GM12878 (cell line): ENCODE data around the gene PATL2. TPM values are rescaled to one million over a fixed set of nuclear protein-coding genes. Genes with fewer than 3 reads are reported as not detected.
A peak's percentile ranks its signal among the peaks of the same experiment; 100 is the strongest.

Source experiments
- ATAC-seq: fragments of 200-7000 bp; cut with Tn5 transposase; 3 replicates; pipeline ENCODE4 v1.9.1; 2020; ENCODE audit warnings: mild to moderate bottlenecking, moderate library complexity
- BruUV-seq: library from RNA; stranded (reverse); fragments of 400-500 nt; replicated peaks from 2 replicates; lab custom pipeline; 2021; lab: Mats Ljungman, UMichigan
- CTCF ChIA-PET: fragments of 300-600 bp; sonication (Branson Sonifier 250); formaldehyde crosslinking; extraction: SDS; loops from one replicate; lab custom pipeline; 2021; ENCODE audit warnings: inconsistent platforms; lab: Yijun Ruan, JAX
- POLR2A ChIA-PET: fragments of 350-600 bp; formaldehyde crosslinking; extraction: SDS; loops from one replicate; lab custom pipeline; 2021; ENCODE audit warnings: inconsistent platforms; lab: Charles Lee
- RAD21 ChIA-PET: fragments of 300-600 bp; sonication (Branson Sonifier 250); formaldehyde crosslinking; loops from one replicate; lab custom pipeline; 2023; ENCODE audit warnings: antibody characterized with exemption; ENCODE audit not compliant: unreplicated experiment; lab: Charles Lee
- SMC1A ChIA-PET: fragments of 300-600 bp; sonication (Branson Sonifier 250); formaldehyde crosslinking; loops from one replicate; lab custom pipeline; 2023; ENCODE audit not compliant: unreplicated experiment, uncharacterized antibody; lab: Charles Lee
- DNase-seq: peaks from one replicate; pipeline ENCODE4 v3.0.0-alpha.2; 2011; ENCODE audit warnings: low read depth, low spot score
- FAIRE-seq: peaks from 3 replicates; lab custom pipeline; 2011; peaks lifted over from hg19 to GRCh38; lab: Jason Lieb, UNC
- H2AFZ ChIP-seq: 2 replicates; pipeline ENCODE4 v1.6.0; 2011; ENCODE audit warnings: low read depth, low read length, control low read depth; ENCODE audit not compliant: control insufficient read depth
- H3K27ac ChIP-seq: 2 replicates; pipeline ENCODE4 v1.5.1; 2011; ENCODE audit warnings: control low read depth; ENCODE audit not compliant: control insufficient read depth, insufficient read depth
- H3K27me3 ChIP-seq, 2 experiments: replicated peaks in 1 of 2; 2 replicates each; pipeline versions ENCODE4 v1.6.0 to v1.6.1; 2011; ENCODE audit warnings: low read length in 1 of 2; ENCODE audit not compliant: control insufficient read depth in 2 of 2, insufficient read depth in 2 of 2
- H3K36me3 ChIP-seq, 2 experiments: 2 replicates each; pipeline ENCODE4 v1.5.1; 2011; ENCODE audit warnings: low read length in 1 of 2; ENCODE audit not compliant: control insufficient read depth in 2 of 2, insufficient read depth in 2 of 2
- H3K4me1 ChIP-seq: 2 replicates; pipeline ENCODE4 v1.6.1; 2011; ENCODE audit warnings: mild to moderate bottlenecking, low read length, moderate library complexity, mixed read lengths; ENCODE audit not compliant: control insufficient read depth, insufficient read depth
- H3K4me2 ChIP-seq: 2 replicates; pipeline ENCODE4 v1.6.0; 2011; ENCODE audit warnings: control low read depth; ENCODE audit not compliant: control insufficient read depth, insufficient read depth
- H3K4me3 ChIP-seq: fragments of 200-600 bp; sonication (generic); 2 replicates; pipeline ENCODE4 v1.5.1; 2016
- H3K79me2 ChIP-seq: 2 replicates; pipeline ENCODE4 v1.6.0; 2011; ENCODE audit warnings: low read length; ENCODE audit not compliant: control insufficient read depth, insufficient read depth
- H3K9ac ChIP-seq: 2 replicates; pipeline ENCODE4 v1.8.0; 2011; ENCODE audit warnings: low read length, control low read depth, mixed read lengths; ENCODE audit not compliant: control insufficient read depth, insufficient read depth
- H3K9me3 ChIP-seq: replicated peaks from 3 replicates; pipeline ENCODE4 v1.5.1; 2011; ENCODE audit warnings: mild to moderate bottlenecking, low read length; ENCODE audit not compliant: control insufficient read depth, insufficient read depth
- H4K20me1 ChIP-seq: 2 replicates; pipeline ENCODE4 v1.6.0; 2011; ENCODE audit not compliant: control insufficient read depth, insufficient read depth
- CHD4 ChIP-seq: fragments of 200-600 bp; sonication (generic); IDR thresholded peaks from 2 replicates; pipeline ENCODE4 v1.6.1; 2016; ENCODE audit warnings: mild to moderate bottlenecking
- CREM ChIP-seq: IDR thresholded peaks from 2 replicates; pipeline ENCODE4 v1.6.1; 2014; ENCODE audit warnings: antibody characterized with exemption, low read depth
- E2F4 ChIP-seq: IDR thresholded peaks from 2 replicates; pipeline ENCODE4 v1.6.1; 2012; ENCODE audit warnings: low read depth, low read length, improper control_type of control experiment
- ETV6 ChIP-seq, 2 experiments: fragments of 450-650 bp in 1 of 2; IDR thresholded peaks in 1 of 2; conservative IDR thresholded peaks in 1 of 2; 2 replicates each; pipeline ENCODE4 v1.6.1; 2014; ENCODE audit warnings: antibody characterized with exemption in 1 of 2, borderline replicate concordance in 1 of 2, low read depth in 1 of 2, mild to moderate bottlenecking in 1 of 2, moderate library complexity in 1 of 2
- MEF2B ChIP-seq: fragments of 450-650 bp; IDR thresholded peaks from 2 replicates; pipeline ENCODE4 v1.6.1; 2018; ENCODE audit warnings: mild to moderate bottlenecking, moderate library complexity; ENCODE audit not compliant: partially characterized antibody, poor library complexity, severe bottlenecking
- MTA3 ChIP-seq: IDR thresholded peaks from 2 replicates; pipeline ENCODE4 v1.6.1; 2012; ENCODE audit warnings: low read length, inconsistent platforms, borderline replicate concordance
- RAD51 ChIP-seq: fragments of 450-650 bp; IDR thresholded peaks from 2 replicates; pipeline ENCODE4 v1.6.1; 2016; ENCODE audit warnings: moderate library complexity, mild to moderate bottlenecking, inconsistent platforms
- SMARCA5 ChIP-seq: fragments of 450-650 bp; IDR thresholded peaks from 2 replicates; pipeline ENCODE4 v1.6.1; 2017; ENCODE audit warnings: mild to moderate bottlenecking
- SP1 ChIP-seq: IDR thresholded peaks from one replicate; pipeline ENCODE4 v1.6.1; 2011; ENCODE audit warnings: low read depth, low read length
- WGBS: methylation state at CpG from one replicate; pipeline ENCODE4 v1.1.6; 2016; ENCODE audit warnings: low lambda C conversion rate; ENCODE audit not compliant: insufficient replicate concordance, insufficient coverage; ENCODE audit errors: missing lambda C conversion rate; 5-methylcytosine and 5-hydroxymethylcytosine counted together
- in situ Hi-C: fragments of 300-500 bp; cut with MboI; formaldehyde crosslinking; loops from 9 replicates; pipeline ENCODE4 v1.14.3; 2018; ENCODE audit warnings: mixed read lengths
- intact Hi-C: fragments of 100-400 bp; cut with micrococcal nuclease; formaldehyde crosslinking; loops from one replicate; pipeline ENCODE4 v1.14.2; 2022; ENCODE audit not compliant: unreplicated experiment
- polyA plus RNA-seq, 11 experiments: library from polyadenylated mRNA; depleted of rRNA in 4 of 11; unstranded in 6 of 11; stranded (reverse) in 5 of 11; fragments of >200 nt; fragmentation: Nextera tagmentation in 4 of 11; fragmentation: Illumina TruSeq in 1 of 11; extraction: Ambion mirVana in 4 of 11; extraction: Trizol in 1 of 11; gene quantifications; 1 replicate in 1 of 11; 2 replicates in 10 of 11; pipeline versions ENCODE4 v1.2.1 to v1.2.3, GENCODE V29; 2011 to 2016; ENCODE audit warnings: inconsistent platforms in 2 of 11, missing spikeins in 2 of 11, low read depth in 1 of 11
- total RNA-seq, 4 experiments: library from RNA; depleted of rRNA in 3 of 4; stranded (reverse); fragments of >200 nt in 3 of 4; fragmentation: Illumina TruSeq in 1 of 4; extraction: Trizol in 1 of 4; gene quantifications; 2 replicates each; pipeline versions ENCODE4 v1.2.1 to v1.2.3, GENCODE V29; 2013 to 2021
- TF ChIP-seq, protein P1 (sequence below): IDR thresholded peaks from 2 replicates; pipeline ENCODE4 v1.6.1; 2012; ENCODE audit warnings: mild to moderate bottlenecking, low read depth, low read length
- TF ChIP-seq, protein P2 (sequence below): fragments of 450-650 bp; IDR thresholded peaks from 2 replicates; pipeline ENCODE4 v1.6.1; 2017; ENCODE audit warnings: mild to moderate bottlenecking
- TF ChIP-seq, protein P3 (sequence below): fragments of 450-650 bp; IDR thresholded peaks from 2 replicates; pipeline ENCODE4 v1.6.1; 2016; ENCODE audit warnings: mild to moderate bottlenecking

Gene PATL2
- total and polyA plus RNA-seq, 10 of the 15 experiments (the other 5 are each of a cell fraction or from before 2014, with no cell fraction given): 4.2 to 16.2 (median 12.1) TPM

- Histone ChIP-seq H3K27me3 (no peaks in the 10 kb centered on the region), H3K4me1 (peaks cover 32% of the 10 kb centered on the region), H3K9ac (peak within 1 kb of the TSS; percentile 98), H4K20me1 (no peaks in the 10 kb centered on the region), H3K4me3 (peak within 1 kb of the TSS; percentile 89), H2AFZ (peak within 1 kb of the TSS; percentile 63), H3K27ac (peak within 1 kb of the TSS; percentile 98), H3K9me3 (no peaks in the 10 kb centered on the region), H3K4me2 (peak within 1 kb of the TSS; percentile 77), H3K36me3 (no peaks in the 10 kb centered on the region), H3K79me2 (peaks cover 64% of the 10 kb centered on the region)
- DNase-seq: peak; percentile 99
- ChIA-PET POLR2A (interaction anchor here (0.9 to 11.4 kb wide), 10 partner anchors 9 to 122 kb away, joined by 3 to 255 read pairs (median 14); partner anchors contain the start of genes B2M, PATL2 and TRIM69), SMC1A (interaction anchor here (0.6 to 12.4 kb wide), 22 partner anchors 9 to 107 kb away, joined by 3 to 383 read pairs (median 5); partner anchors contain the start of genes B2M, PATL2 and TRIM69), CTCF (interaction anchor here (0.6 to 10.2 kb wide), 24 partner anchors 9 to 375 kb away, joined by 3 to 454 read pairs (median 5); partner anchors contain the start of genes B2M, GOLM2, PATL2 and TRIM69), RAD21 (interaction anchor here (0.6 to 18.1 kb wide), 23 partner anchors 10 to 191 kb away, joined by 3 to 680 read pairs (median 5); partner anchors contain the start of genes B2M, PATL2 and TRIM69)
- FAIRE-seq: peak; percentile 96
- WGBS: 1% methylated on average over 53 of the region's 53 CpGs
- intact Hi-C loops (loop anchor here (1.0 to 5.0 kb wide), 6 partner anchors 19 to 189 kb away; partner anchors contain the start of genes B2M, PATL2 and TRIM69), in situ Hi-C loops (no loop called here)
- no TSS peak for BruUV-seq
- peak; percentile 84 for ATAC-seq
- TF ChIP-seq CHD4: peak; percentile 82; the same call in 1 of the 2 replicates
- TF ChIP-seq, protein P1, sequence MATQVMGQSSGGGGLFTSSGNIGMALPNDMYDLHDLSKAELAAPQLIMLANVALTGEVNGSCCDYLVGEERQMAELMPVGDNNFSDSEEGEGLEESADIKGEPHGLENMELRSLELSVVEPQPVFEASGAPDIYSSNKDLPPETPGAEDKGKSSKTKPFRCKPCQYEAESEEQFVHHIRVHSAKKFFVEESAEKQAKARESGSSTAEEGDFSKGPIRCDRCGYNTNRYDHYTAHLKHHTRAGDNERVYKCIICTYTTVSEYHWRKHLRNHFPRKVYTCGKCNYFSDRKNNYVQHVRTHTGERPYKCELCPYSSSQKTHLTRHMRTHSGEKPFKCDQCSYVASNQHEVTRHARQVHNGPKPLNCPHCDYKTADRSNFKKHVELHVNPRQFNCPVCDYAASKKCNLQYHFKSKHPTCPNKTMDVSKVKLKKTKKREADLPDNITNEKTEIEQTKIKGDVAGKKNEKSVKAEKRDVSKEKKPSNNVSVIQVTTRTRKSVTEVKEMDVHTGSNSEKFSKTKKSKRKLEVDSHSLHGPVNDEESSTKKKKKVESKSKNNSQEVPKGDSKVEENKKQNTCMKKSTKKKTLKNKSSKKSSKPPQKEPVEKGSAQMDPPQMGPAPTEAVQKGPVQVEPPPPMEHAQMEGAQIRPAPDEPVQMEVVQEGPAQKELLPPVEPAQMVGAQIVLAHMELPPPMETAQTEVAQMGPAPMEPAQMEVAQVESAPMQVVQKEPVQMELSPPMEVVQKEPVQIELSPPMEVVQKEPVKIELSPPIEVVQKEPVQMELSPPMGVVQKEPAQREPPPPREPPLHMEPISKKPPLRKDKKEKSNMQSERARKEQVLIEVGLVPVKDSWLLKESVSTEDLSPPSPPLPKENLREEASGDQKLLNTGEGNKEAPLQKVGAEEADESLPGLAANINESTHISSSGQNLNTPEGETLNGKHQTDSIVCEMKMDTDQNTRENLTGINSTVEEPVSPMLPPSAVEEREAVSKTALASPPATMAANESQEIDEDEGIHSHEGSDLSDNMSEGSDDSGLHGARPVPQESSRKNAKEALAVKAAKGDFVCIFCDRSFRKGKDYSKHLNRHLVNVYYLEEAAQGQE: no peak
- peak; percentile 88 for TF ChIP-seq RAD51
- TF ChIP-seq ETV6 (conservative IDR thresholded peaks at IDR 0.05 in 1 of 2, IDR thresholded peaks at IDR 0.05 in 1 of 2; ENCODE audit: borderline replicate concordance in 1 of 2, low read depth in 1 of 2): no peak; a peak in 1 of 4 replicates
- TF ChIP-seq, protein P2, sequence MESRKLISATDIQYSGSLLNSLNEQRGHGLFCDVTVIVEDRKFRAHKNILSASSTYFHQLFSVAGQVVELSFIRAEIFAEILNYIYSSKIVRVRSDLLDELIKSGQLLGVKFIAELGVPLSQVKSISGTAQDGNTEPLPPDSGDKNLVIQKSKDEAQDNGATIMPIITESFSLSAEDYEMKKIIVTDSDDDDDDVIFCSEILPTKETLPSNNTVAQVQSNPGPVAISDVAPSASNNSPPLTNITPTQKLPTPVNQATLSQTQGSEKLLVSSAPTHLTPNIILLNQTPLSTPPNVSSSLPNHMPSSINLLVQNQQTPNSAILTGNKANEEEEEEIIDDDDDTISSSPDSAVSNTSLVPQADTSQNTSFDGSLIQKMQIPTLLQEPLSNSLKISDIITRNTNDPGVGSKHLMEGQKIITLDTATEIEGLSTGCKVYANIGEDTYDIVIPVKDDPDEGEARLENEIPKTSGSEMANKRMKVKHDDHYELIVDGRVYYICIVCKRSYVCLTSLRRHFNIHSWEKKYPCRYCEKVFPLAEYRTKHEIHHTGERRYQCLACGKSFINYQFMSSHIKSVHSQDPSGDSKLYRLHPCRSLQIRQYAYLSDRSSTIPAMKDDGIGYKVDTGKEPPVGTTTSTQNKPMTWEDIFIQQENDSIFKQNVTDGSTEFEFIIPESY: no peak
- peak; percentile 8 for TF ChIP-seq SP1
- TF ChIP-seq CREM: peak; percentile 47; the same call in 1 of the 2 replicates
- peak; percentile 86 for TF ChIP-seq SMARCA5
- no peak for TF ChIP-seq MTA3
- peak; percentile 37 for TF ChIP-seq MEF2B
- TF ChIP-seq E2F4: peak; percentile 53; the same call in 1 of the 2 replicates
- TF ChIP-seq, protein P3, sequence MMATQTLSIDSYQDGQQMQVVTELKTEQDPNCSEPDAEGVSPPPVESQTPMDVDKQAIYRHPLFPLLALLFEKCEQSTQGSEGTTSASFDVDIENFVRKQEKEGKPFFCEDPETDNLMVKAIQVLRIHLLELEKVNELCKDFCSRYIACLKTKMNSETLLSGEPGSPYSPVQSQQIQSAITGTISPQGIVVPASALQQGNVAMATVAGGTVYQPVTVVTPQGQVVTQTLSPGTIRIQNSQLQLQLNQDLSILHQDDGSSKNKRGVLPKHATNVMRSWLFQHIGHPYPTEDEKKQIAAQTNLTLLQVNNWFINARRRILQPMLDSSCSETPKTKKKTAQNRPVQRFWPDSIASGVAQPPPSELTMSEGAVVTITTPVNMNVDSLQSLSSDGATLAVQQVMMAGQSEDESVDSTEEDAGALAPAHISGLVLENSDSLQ: peak; percentile 37; the same call in 1 of the 2 replicates
Observed at GRCh38 chr15:44663410-44664308, 47.5 kb downstream of the PATL2 start, which contains the start of gene SPG11. Gene SPG11, minus strand, starts transcription at chr15:44663662. Its CDS starts 15 bp downstream, at chr15:44663647.
